NCI-H2171 (cell line): Measurements from ENCODE around the gene USP27X.

Experiments used
- DNase-seq: peaks from one replicate; lab custom pipeline; 2025; lab: John Stamatoyannopoulos, UW

USP27X gene

GRCh38 chrX:49878834-49879655 lies at the start of gene USP27X:
Gene USP27X, plus strand, starts transcription at chrX:49879484. Its CDS starts 824 bp downstream, at chrX:49880308.
- DNase-seq: peak; percentile 56

GRCh38 chrX:49838374-49838773 lies 40.9 kb upstream of the USP27X start:
- DNase-seq: no peak

- peak; percentile 35 for DNase-seq
Measured at GRCh38 chrX:49840679-49841078, 38.6 kb upstream of the USP27X start.

- no peak for DNase-seq
Measured at GRCh38 chrX:49842621-49843020, 36.7 kb upstream of the USP27X start.

- no peak for DNase-seq
Measured at GRCh38 chrX:49844611-49845010, 34.7 kb upstream of the USP27X start.

GRCh38 chrX:49845701-49846403 lies 33.4 kb upstream of the USP27X start:
- no peak for DNase-seq

GRCh38 chrX:49846522-49846921 lies 32.8 kb upstream of the USP27X start:
- DNase-seq: no peak

- no peak for DNase-seq
Measured at GRCh38 chrX:49848275-49848674, 31.0 kb upstream of the USP27X start.

- DNase-seq: no peak
Measured at GRCh38 chrX:49850028-49850427, 29.3 kb upstream of the USP27X start.

- DNase-seq: no peak
Measured at GRCh38 chrX:49853661-49854060, 25.6 kb upstream of the USP27X start.

- DNase-seq: no peak
Measured at GRCh38 chrX:49856819-49857218, 22.5 kb upstream of the USP27X start.

- DNase-seq: no peak
Measured at GRCh38 chrX:49858341-49858740, 20.9 kb upstream of the USP27X start.

GRCh38 chrX:49859491-49859890 lies 19.8 kb upstream of the USP27X start:
- no peak for DNase-seq

GRCh38 chrX:49860867-49861535 lies 18.3 kb upstream of the USP27X start:
- DNase-seq: no peak

GRCh38 chrX:49862093-49862492 lies 17.2 kb upstream of the USP27X start:
- DNase-seq: no peak

- DNase-seq: no peak
Measured at GRCh38 chrX:49868739-49869138, 10.5 kb upstream of the USP27X start.

- no peak for DNase-seq
Measured at GRCh38 chrX:49876750-49877149, 2.5 kb upstream of the USP27X start.

GRCh38 chrX:49877397-49878101 lies 1.7 kb upstream of the USP27X start:
- DNase-seq: no peak

GRCh38 chrX:49878128-49878833 lies 1.0 kb upstream of the USP27X start:
- no peak for DNase-seq

- DNase-seq: peak; percentile 12
Measured at GRCh38 chrX:49879656-49880277, 483 bp downstream of the USP27X start.

- DNase-seq: no peak
Measured at GRCh38 chrX:49880668-49881067, 1.4 kb downstream of the USP27X start.
